Common myeloid progenitor, CD34-positive (primary cell): Measurements from ENCODE around the gene CACNG1.
"Not testable (repeated sequence)": the region's sequence is repeated elsewhere in the genome, so short reads cannot be mapped to it uniquely, and the experiment has no call there.

Experiments
- CTCF ChIA-PET: fragments of 350-600 bp; sonication (Branson Sonifier 250); formaldehyde crosslinking; loops from one replicate; lab custom pipeline; 2021; ENCODE audit warnings: antibody characterized with exemption; lab: Charles Lee
- POLR2A ChIA-PET: fragments of 350-600 bp; sonication (Branson Sonifier 250); formaldehyde crosslinking; loops from one replicate; lab custom pipeline; 2021; ENCODE audit warnings: antibody characterized with exemption; lab: Charles Lee
- DNase-seq, 3 donors: peaks; one replicate each; pipeline versions ENCODE4 v3.0.0 to v3.0.0-alpha.2; 2013
- H3K27ac ChIP-seq, 2 experiments: 1 replicate in 1 of 2; 2 replicates in 1 of 2; pipeline ENCODE4 v1.7.0; 2013; ENCODE audit warnings: inconsistent platforms in 2 of 2, low read length in 2 of 2, mild to moderate bottlenecking in 2 of 2, low read depth in 1 of 2, moderate library complexity in 1 of 2; ENCODE audit not compliant: severe bottlenecking in 2 of 2, insufficient read depth in 1 of 2, poor library complexity in 1 of 2
- H3K27me3 ChIP-seq, 5 experiments: replicated peaks in 2 of 5; 1 replicate in 3 of 5; 2 replicates in 2 of 5; pipeline versions ENCODE4 v1.6.1 to v1.7.0; 2013; ENCODE audit warnings: low read length in 4 of 5, mild to moderate bottlenecking in 2 of 5, moderate library complexity in 2 of 5, inconsistent platforms in 1 of 5; ENCODE audit not compliant: insufficient read depth in 5 of 5, control insufficient read depth in 4 of 5
- H3K36me3 ChIP-seq, 4 experiments: 1 replicate in 2 of 4; 2 replicates in 2 of 4; pipeline versions ENCODE4 v1.6.1 to v1.7.0; 2013; ENCODE audit warnings: low read length in 3 of 4, control low read depth in 1 of 4, mild to moderate bottlenecking in 1 of 4; ENCODE audit not compliant: control insufficient read depth in 4 of 4, insufficient read depth in 4 of 4
- H3K4me1 ChIP-seq, 4 experiments: 1 replicate in 3 of 4; 2 replicates in 1 of 4; pipeline versions ENCODE4 v1.6.1 to v1.7.1; 2013; ENCODE audit warnings: low read length in 3 of 4, mild to moderate bottlenecking in 3 of 4, control low read depth in 1 of 4, inconsistent platforms in 1 of 4, moderate library complexity in 1 of 4; ENCODE audit not compliant: control insufficient read depth in 4 of 4, insufficient read depth in 4 of 4; ENCODE audit errors: control extremely low read depth in 1 of 4
- H3K4me3 ChIP-seq, 7 experiments: 1 replicate in 4 of 7; 2 replicates in 3 of 7; pipeline versions ENCODE4 v1.5.1 to v1.7.0; 2013; ENCODE audit warnings: mild to moderate bottlenecking in 7 of 7, low read length in 6 of 7, moderate library complexity in 6 of 7, inconsistent platforms in 2 of 7, low read depth in 2 of 7, control low read depth in 1 of 7; ENCODE audit not compliant: insufficient read depth in 4 of 7, control insufficient read depth in 1 of 7; ENCODE audit errors: extremely low read depth in 1 of 7
- H3K9me3 ChIP-seq, 5 experiments: 1 replicate in 4 of 5; 2 replicates in 1 of 5; pipeline versions ENCODE4 v1.6.1 to v1.7.1; 2013; ENCODE audit warnings: low read length in 4 of 5, mild to moderate bottlenecking in 2 of 5, inconsistent platforms in 1 of 5, low read depth in 1 of 5, moderate library complexity in 1 of 5; ENCODE audit not compliant: control insufficient read depth in 4 of 5, insufficient read depth in 2 of 5; ENCODE audit errors: control extremely low read depth in 1 of 5
- WGBS: methylation state at CpG from one replicate; pipeline ENCODE4 v1.1.5; 2013; ENCODE audit not compliant: insufficient coverage; 5-methylcytosine and 5-hydroxymethylcytosine counted together

Gene CACNG1

GRCh38 chr17:67035131-67036083 lies 8.9 kb upstream of the CACNG1 start:
- no peaks in the 10 kb centered on the region for H3K36me3 ChIP-seq
- POLR2A ChIA-PET: no interaction called here
- H3K4me1 ChIP-seq: no peaks in the 10 kb centered on the region
- DNase-seq: no peak
- H3K4me3 ChIP-seq: no peak overlapping the region
- no peaks in the 10 kb centered on the region for H3K9me3 ChIP-seq
- no peak overlapping the region for H3K27ac ChIP-seq
- CTCF ChIA-PET: no interaction called here
- no peaks in the 10 kb centered on the region for H3K27me3 ChIP-seq
- 87% methylated on average over 9 of the region's 11 CpGs for WGBS

GRCh38 chr17:67038861-67039365 lies 5.4 kb upstream of the CACNG1 start:
- no peaks in the 10 kb centered on the region for H3K4me1 ChIP-seq
- H3K27ac ChIP-seq: no peak overlapping the region
- H3K36me3 ChIP-seq: no peaks in the 10 kb centered on the region
- POLR2A ChIA-PET: no interaction called here
- no peak overlapping the region for H3K4me3 ChIP-seq
- 100% methylated on average over 4 of the region's 5 CpGs for WGBS
- peaks cover 0 to 4% (median 0%) of the 10 kb centered on the region in 5 experiments for H3K27me3 ChIP-seq
- DNase-seq: no peak
- H3K9me3 ChIP-seq: no peaks in the 10 kb centered on the region
- CTCF ChIA-PET: no interaction called here

- no peak overlapping the region for H3K4me3 ChIP-seq
- ChIA-PET CTCF (no interaction called here), POLR2A (interaction anchor here (0.6 kb wide), 1 partner anchor 87 kb away, joined by 3 read pairs; no protein-coding TSS in a partner anchor)
- no peaks in the 10 kb centered on the region for H3K4me1 ChIP-seq
- DNase-seq: no peak
- 100% methylated on average over 6 of the region's 6 CpGs for WGBS
- no peaks in the 10 kb centered on the region for H3K36me3 ChIP-seq
- no peaks in the 10 kb centered on the region for H3K9me3 ChIP-seq
- peaks cover 0 to 7% (median 0%) of the 10 kb centered on the region in 5 experiments for H3K27me3 ChIP-seq
- H3K27ac ChIP-seq: no peak overlapping the region
These were observed 3.7 kb upstream of the CACNG1 start for GRCh38 chr17:67040652-67041051.

GRCh38 chr17:67041119-67041518 lies 3.2 kb upstream of the CACNG1 start:
- H3K27me3 ChIP-seq, CTCF ChIA-PET, DNase-seq, H3K36me3 ChIP-seq, H3K4me3 ChIP-seq, H3K9me3 ChIP-seq, H3K27ac ChIP-seq, H3K4me1 ChIP-seq, POLR2A ChIA-PET: not testable (repeated sequence)
- WGBS: 98% methylated on average over 5 of the region's 5 CpGs

GRCh38 chr17:67041531-67041930 lies 2.8 kb upstream of the CACNG1 start:
- Histone ChIP-seq H3K4me1 (no peaks in the 10 kb centered on the region), H3K27ac (no peak overlapping the region), H3K27me3 (peaks cover 0 to 7% (median 0%) of the 10 kb centered on the region in 5 experiments), H3K9me3 (no peaks in the 10 kb centered on the region), H3K4me3 (no peak overlapping the region), H3K36me3 (no peaks in the 10 kb centered on the region)
- CTCF ChIA-PET: no interaction called here
- DNase-seq: no peak
- POLR2A ChIA-PET: no interaction called here
- 98% methylated on average over 6 of the region's 7 CpGs for WGBS

- Histone ChIP-seq H3K27me3 (peaks cover 0 to 7% (median 0%) of the 10 kb centered on the region in 5 experiments), H3K27ac (no peak overlapping the region), H3K36me3 (no peaks in the 10 kb centered on the region), H3K4me3 (no peak overlapping the region), H3K4me1 (no peaks in the 10 kb centered on the region), H3K9me3 (peaks cover 0 to 1% (median 0%) of the 10 kb centered on the region in 5 experiments)
- ChIA-PET POLR2A (no interaction called here), CTCF (no interaction called here)
- peak in 2 of 3 donors; percentile 7 to 13 for DNase-seq
- 92% methylated on average over 7 of the region's 11 CpGs for WGBS
These were observed 2.1 kb upstream of the CACNG1 start for GRCh38 chr17:67041941-67042899.
